Astrocyte of the cerebellum (primary cell): ENCODE results near the gene HPSE2.
"Not testable (repeated sequence)": the region's sequence is repeated elsewhere in the genome, so short reads cannot be mapped to it uniquely, and the experiment has no call there.

Experiments used
- DNase-seq: peaks from one replicate; pipeline ENCODE4 v3.0.0-alpha.2; 2011; ENCODE audit warnings: low read depth
- H3K4me3 ChIP-seq: 2 replicates; pipeline ENCODE4 v1.5.1; 2011; ENCODE audit warnings: mild to moderate bottlenecking, low read depth, low read length, moderate library complexity
- CTCF ChIP-seq: IDR thresholded peaks from 2 replicates; pipeline ENCODE4 v1.5.1; 2012; ENCODE audit warnings: low read length, low read depth, moderate library complexity, mild to moderate bottlenecking; ENCODE audit errors: missing control alignments
- in situ Hi-C: cut with HindIII; loops from 2 replicates; pipeline ENCODE4 v1.10.0; 2017; ENCODE audit warnings: low sequenced_read_pairs

The HPSE2 gene

GRCh38 chr10:99002392-99002791, 233.3 kb downstream of the HPSE2 start:
- TF ChIP-seq CTCF: no peak
- DNase-seq: no peak
- in situ Hi-C loops: no loop called here
- H3K4me3 ChIP-seq: no peak overlapping the region

GRCh38 chr10:98997596-98997995, 238.1 kb downstream of the HPSE2 start:
- no peak for TF ChIP-seq CTCF
- no peak overlapping the region for H3K4me3 ChIP-seq
- in situ Hi-C loops: no loop called here
- DNase-seq: no peak

- H3K4me3 ChIP-seq: no peak overlapping the region
- DNase-seq: no peak
- no peak for TF ChIP-seq CTCF
- in situ Hi-C loops: no loop called here
Measured at GRCh38 chr10:98994030-98994429, 241.6 kb downstream of the HPSE2 start.

- DNase-seq, in situ Hi-C loops, H3K4me3 ChIP-seq: not testable (repeated sequence)
Measured at GRCh38 chr10:98983751-98984150, 251.9 kb downstream of the HPSE2 start.

- H3K4me3 ChIP-seq: no peak overlapping the region
- no peak for DNase-seq
- TF ChIP-seq CTCF: no peak
- in situ Hi-C loops: no loop called here
Measured at GRCh38 chr10:98980353-98980752, 255.3 kb downstream of the HPSE2 start.

GRCh38 chr10:98971464-98971863, 264.2 kb downstream of the HPSE2 start:
- no peak for DNase-seq

GRCh38 chr10:98967601-98968000, 268.1 kb downstream of the HPSE2 start:
- no peak for TF ChIP-seq CTCF
- H3K4me3 ChIP-seq: no peak overlapping the region
- no peak for DNase-seq
- in situ Hi-C loops: no loop called here

More at GRCh38 chr10:98971464-98971863, 264.2 kb downstream of the HPSE2 start:
- no peak overlapping the region for H3K4me3 ChIP-seq
- in situ Hi-C loops: no loop called here
- TF ChIP-seq CTCF: no peak
